ENCODE data around the gene AK8.

AK8 gene

GRCh38 chr9:132857616-132858342, 20.3 kb downstream of the AK8 start:
- DNase-seq = no peak

GRCh38 chr9:132857031-132857430, 21.1 kb downstream of the AK8 start:
- DNase-seq = no peak

GRCh38 chr9:132855904-132856303, 22.2 kb downstream of the AK8 start:
- DNase-seq = no peak

GRCh38 chr9:132854832-132855231, 23.3 kb downstream of the AK8 start:
- DNase-seq = no peak

DNA sequence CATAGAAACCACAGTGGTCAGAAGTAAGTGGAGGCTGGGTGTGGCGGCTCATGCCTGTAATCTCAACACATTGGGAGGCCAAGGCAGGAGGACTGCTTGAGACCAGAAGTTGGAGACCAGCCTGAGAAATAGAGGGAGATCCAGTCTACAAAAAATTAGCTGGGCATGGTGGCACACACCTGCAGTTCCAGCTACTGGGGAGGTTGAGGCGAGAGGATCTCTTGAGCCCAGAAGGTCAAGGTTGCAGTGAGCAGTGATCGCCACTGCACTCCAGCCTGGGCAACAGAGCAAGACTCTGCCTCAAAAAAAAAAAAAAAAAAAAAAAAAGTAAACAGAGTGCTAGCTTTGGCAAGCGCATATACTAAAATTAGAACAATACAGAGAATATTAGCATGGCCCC, 24.6 kb downstream of the AK8 start:
- no peak for DNase-seq

DNA sequence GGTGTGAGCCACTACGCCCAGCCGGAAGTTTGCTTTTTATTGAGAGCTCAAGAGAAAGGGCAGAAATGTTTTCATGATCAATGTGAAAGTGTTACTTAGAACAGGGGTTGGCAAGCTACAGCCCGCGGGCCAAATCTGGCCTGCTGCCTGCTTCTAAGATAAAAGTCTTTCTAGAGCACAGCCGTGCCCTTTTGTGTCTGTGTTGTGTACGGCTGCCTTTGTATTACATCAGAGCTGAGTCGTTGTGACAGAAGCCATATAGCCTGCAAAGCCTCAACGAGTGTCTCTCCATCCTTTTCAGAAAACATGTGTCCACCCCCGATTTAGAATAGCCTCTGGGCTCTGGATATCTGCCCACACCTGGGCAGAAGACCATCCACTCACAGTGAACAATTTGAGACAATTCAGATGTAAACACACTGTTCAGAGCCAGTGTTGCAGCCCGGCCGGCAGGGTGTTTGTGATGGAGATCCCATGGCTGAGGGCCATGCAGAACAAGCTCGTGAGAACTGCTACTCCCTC, 28.8 kb downstream of the AK8 start:
- no peak for DNase-seq

DNA sequence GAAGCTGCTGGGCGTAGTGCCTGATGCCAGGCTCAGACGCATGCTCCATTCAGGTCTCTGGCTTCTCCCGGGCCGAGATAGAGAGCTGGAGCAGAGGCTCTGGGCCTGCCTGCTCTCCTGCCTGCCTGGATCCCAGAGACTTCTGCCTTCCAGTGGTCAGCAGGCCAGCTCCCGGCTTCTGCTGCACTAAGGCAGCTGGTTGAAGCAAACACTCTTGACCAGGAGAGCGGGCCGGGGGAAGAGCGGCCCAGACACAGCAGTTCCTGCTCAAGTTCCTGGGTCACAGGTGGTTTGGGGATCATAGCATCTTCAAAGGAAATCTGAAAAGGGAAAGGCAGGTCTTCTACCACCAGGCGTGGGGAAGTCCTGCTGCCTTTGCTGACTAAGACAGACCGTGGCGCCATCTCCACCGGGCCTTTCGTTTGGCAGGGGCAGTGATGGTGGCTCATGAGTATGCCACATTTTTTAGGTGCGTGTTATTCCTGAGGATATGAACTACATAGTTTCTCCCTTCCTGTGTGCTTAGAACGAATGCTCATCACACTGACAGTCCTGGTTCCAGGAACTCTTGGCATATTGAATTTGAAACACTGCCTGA, 31.1 kb downstream of the AK8 start:
- DNase-seq = no peak

GRCh38 chr9:132846109-132846917, 31.8 kb downstream of the AK8 start:
- no peak for DNase-seq

DNA sequence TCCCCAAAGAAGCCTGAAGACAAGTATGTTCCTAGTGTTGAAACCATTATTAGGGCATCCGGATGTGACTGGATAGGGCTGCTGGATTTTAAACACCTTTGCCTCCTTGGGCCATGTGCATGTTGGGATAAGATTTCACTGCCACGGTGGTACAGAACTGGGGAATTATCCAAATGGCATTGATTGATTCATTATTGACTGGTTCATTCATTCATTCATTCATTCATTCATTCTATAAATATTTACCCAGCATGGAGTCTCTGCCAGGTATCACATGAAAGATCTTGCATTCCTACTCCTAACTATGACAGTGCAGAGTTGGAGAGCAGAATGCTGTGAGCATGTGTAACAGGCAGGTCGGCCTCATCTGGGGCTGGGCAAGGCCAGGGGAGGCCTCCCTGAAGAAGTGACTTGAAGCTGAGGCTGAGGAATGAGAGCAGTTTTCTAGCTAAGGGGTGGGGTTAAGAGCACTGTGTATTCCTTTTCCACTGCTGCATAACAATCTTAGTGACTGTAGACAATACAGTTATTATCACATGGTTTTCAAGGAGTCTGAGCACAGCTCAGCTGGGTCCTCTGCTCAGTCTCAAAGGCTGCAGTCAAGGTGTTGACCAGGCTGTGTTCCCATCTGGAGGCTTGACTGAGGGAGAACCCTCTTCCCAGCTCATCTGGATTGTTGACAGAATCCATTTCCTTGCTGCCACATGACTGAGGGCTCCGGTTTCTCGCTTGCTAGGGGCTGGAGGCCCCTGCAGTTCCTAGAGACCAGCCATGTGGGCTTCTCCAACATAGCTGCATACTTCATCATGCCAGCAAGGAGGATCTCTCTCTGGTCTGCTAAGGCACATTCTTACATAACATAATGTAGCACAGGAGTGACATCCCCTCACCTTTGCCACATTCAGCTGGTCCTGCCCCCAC, 35.7 kb downstream of the AK8 start:
- no peak for DNase-seq

GRCh38 chr9:132840980-132841379, 37.1 kb downstream of the AK8 start:
- no peak for DNase-seq

GRCh38 chr9:132838291-132838690, 39.8 kb downstream of the AK8 start:
- no peak for DNase-seq

- DNase-seq = no peak
These were observed 40.4 kb downstream of the AK8 start for GRCh38 chr9:132837501-132838286.

DNA sequence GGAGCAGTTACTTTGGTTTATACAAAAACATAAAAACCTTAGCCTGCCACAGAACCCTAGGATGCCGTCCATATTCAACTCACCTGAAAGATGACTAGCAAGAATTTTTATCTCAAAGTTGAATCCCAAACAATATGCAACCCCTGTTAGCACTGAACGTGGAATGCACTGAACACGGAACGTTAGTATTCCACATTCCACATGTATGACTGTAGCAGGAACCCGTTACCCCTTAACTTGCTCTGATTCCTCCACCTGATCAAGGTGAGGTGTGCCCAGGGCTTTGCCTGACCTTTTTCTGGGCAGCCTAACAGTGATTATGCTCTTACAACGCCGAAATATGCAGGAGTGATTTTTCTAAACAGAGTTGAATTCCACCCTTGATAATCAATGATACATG, 43.7 kb downstream of the AK8 start:
- DNase-seq = no peak

DNA sequence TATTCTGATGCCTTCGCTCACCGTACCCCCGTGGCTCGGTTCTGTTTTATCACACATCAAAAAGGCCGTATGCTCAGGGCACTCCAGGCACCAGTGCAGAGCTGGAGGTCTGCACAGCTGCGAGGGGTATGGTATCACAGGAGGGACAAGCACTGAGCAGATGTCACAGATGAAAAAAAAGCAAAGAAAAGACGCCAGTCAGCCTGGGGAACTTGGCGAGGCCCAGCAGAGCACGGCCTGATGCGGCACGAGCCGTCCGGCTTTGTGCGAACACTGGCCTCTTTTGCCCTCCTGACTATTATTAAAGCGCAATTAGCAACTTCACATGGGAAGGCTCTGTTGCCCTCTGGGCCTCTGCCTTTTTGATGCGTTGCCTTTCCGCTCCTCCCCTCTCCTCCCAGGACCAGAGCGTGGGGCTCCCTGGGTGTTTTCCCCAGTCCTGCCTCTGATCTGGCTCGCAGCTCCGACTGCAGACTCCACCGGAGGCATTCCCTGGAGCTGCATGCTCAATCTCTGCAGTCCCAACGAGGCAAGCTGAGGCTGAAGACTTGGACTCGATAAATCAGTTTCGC, 44.4 kb downstream of the AK8 start:
- no peak for DNase-seq

GRCh38 chr9:132832171-132832881, 45.8 kb downstream of the AK8 start:
- no peak for DNase-seq

DNA sequence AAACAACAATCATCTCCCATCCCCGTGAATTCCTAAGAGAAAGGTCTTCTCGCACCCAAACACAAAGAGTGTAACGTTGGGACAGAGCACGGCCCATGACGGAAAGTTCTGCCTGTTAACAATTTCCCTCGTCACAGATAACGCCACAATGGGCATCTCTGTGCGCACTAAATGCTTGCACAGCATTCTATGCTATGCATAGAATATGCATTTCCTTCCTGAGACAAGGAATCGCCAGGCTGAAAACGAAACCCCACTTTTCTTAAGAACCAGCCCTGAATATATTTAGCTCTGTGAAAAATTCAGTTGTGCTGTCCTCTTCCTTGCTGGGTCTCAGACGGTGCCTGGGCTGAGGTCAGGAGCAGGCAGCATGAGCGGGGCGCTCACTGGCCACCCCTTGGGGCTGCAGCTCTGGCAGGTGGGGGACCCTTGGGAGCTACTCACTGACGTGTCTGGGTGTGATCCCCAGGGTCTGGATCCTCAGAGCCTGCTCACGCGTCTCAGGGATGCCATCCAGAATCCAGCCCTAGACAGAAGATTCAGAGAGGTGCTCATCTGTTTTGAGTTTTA, 49.8 kb downstream of the AK8 start:
- no peak for DNase-seq

GRCh38 chr9:132827366-132827765, 50.7 kb downstream of the AK8 start:
- no peak for DNase-seq

GRCh38 chr9:132826621-132827365, 51.3 kb downstream of the AK8 start:
- DNase-seq = no peak

DNA sequence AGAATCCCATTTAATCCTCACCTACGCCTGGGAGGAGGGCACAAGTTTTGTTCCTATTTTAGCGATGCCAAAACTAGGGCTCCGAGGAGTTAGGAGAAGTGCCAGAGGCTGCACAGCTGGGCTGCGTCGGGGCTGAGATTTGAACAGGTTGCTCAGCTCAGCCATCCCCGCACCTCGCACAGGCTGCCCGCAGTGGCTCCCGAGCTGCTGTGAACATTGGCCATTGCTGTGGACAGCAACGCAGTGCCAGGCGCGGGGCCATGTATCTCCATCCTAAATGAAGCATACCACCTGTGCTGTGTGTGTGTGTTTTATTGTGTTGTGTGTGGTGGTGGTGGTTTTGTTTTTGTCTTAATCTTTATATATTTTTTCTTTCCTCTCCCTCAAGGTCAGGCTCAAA, 52.0 kb downstream of the AK8 start:
- DNase-seq = no peak

- DNase-seq = no peak
These were observed 52.7 kb downstream of the AK8 start for GRCh38 chr9:132825430-132825829.

Measured in SHP77 (cell line).